H1 (cell line): Measurements from ENCODE around the gene LRRTM4. TPM values are rescaled to one million over a fixed set of nuclear protein-coding genes. Genes with fewer than 3 reads are reported as not detected.

ENCODE experiments used
- CTCF ChIA-PET: fragments of 300-600 bp; sonication (Branson Sonifier 250); formaldehyde crosslinking; loops from one replicate; lab custom pipeline; 2021; ENCODE audit not compliant: partially characterized antibody; lab: Charles Lee
- POLR2A ChIA-PET: fragments of 300-600 bp; sonication (Branson Sonifier 250); formaldehyde crosslinking; loops from one replicate; lab custom pipeline; 2021; ENCODE audit warnings: inconsistent platforms; ENCODE audit not compliant: partially characterized antibody; lab: Charles Lee
- DNase-seq, 2 experiments: peaks; one replicate each; pipeline versions ENCODE4 v3.0.0 to v3.0.0-alpha.2; 2010 to 2022; ENCODE audit warnings: low spot score in 2 of 2, low read depth in 1 of 2, mixed read lengths in 1 of 2
- FAIRE-seq: peaks from 2 replicates; lab custom pipeline; 2011; peaks lifted over from hg19 to GRCh38; lab: Jason Lieb, UNC
- H2AFZ ChIP-seq: 2 replicates; pipeline ENCODE4 v1.8.1; 2012; ENCODE audit warnings: low read length, inconsistent platforms
- H2AK5ac ChIP-seq: 2 replicates; pipeline ENCODE4 v1.6.1; 2013; ENCODE audit warnings: low read depth, low read length
- H2BK120ac ChIP-seq: replicated peaks from 2 replicates; pipeline ENCODE3; 2013; ENCODE audit warnings: low read depth, low read length, inconsistent platforms
- H2BK12ac ChIP-seq: 2 replicates; pipeline ENCODE4 v1.6.1; 2013; ENCODE audit warnings: low read depth, low read length
- H2BK15ac ChIP-seq: 2 replicates; pipeline ENCODE4 v1.6.1; 2013; ENCODE audit warnings: low read length
- H2BK20ac ChIP-seq: 2 replicates; pipeline ENCODE4 v1.6.1; 2013; ENCODE audit warnings: low read length
- H2BK5ac ChIP-seq: 2 replicates; pipeline ENCODE4 v1.6.1; 2013; ENCODE audit warnings: low read depth, low read length
- H3K14ac ChIP-seq: 2 replicates; pipeline ENCODE4 v1.6.1; 2013; ENCODE audit warnings: inconsistent platforms; ENCODE audit not compliant: insufficient read length
- H3K18ac ChIP-seq: 2 replicates; pipeline ENCODE4 v1.6.1; 2013; ENCODE audit warnings: low read length; ENCODE audit errors: extremely low read depth
- H3K23ac ChIP-seq: 2 replicates; pipeline ENCODE4 v1.6.1; 2013; ENCODE audit warnings: inconsistent platforms; ENCODE audit not compliant: insufficient read length
- H3K23me2 ChIP-seq: 2 replicates; pipeline ENCODE4 v1.6.1; 2013; ENCODE audit warnings: low read depth, low read length
- H3K27ac ChIP-seq: 2 replicates; pipeline ENCODE4 v1.6.1; 2011; ENCODE audit warnings: low read depth, low read length, inconsistent platforms
- H3K27me3 ChIP-seq, 4 experiments: replicated peaks in 1 of 4; 1 replicate in 1 of 4; 2 replicates in 3 of 4; pipeline versions ENCODE4 v1.6.1 to v1.8.1; 2011 to 2013; ENCODE audit warnings: low read length in 3 of 4, mild to moderate bottlenecking in 3 of 4, inconsistent platforms in 2 of 4, mixed read lengths in 2 of 4, moderate library complexity in 1 of 4; ENCODE audit not compliant: control insufficient read depth in 3 of 4, insufficient read depth in 3 of 4; ENCODE audit errors: extremely low read depth in 1 of 4
- H3K36me3 ChIP-seq, 4 experiments: 2 replicates each; pipeline versions ENCODE4 v1.6.1 to v1.8.1; 2011 to 2013; ENCODE audit warnings: mild to moderate bottlenecking in 4 of 4, low read length in 3 of 4, moderate library complexity in 2 of 4, control low read depth in 1 of 4, inconsistent platforms in 1 of 4; ENCODE audit not compliant: insufficient read depth in 4 of 4, control insufficient read depth in 2 of 4
- H3K4ac ChIP-seq: replicated peaks from 2 replicates; pipeline ENCODE3; 2013; ENCODE audit warnings: low read length, low read depth, mixed read lengths, inconsistent platforms; ENCODE audit not compliant: insufficient read length
- H3K4me1 ChIP-seq, 4 experiments: replicated peaks in 1 of 4; 1 replicate in 1 of 4; 2 replicates in 3 of 4; pipeline versions ENCODE4 v1.6.1 to v1.8.1; 2011 to 2013; ENCODE audit warnings: low read length in 3 of 4, inconsistent platforms in 2 of 4, mixed read lengths in 1 of 4; ENCODE audit not compliant: insufficient read depth in 4 of 4, control insufficient read depth in 3 of 4
- H3K4me2 ChIP-seq, 2 experiments: 2 replicates each; pipeline versions ENCODE4 v1.6.1 to v1.8.1; 2011 to 2013; ENCODE audit warnings: low read depth in 2 of 2, low read length in 2 of 2, control low read depth in 1 of 2, inconsistent platforms in 1 of 2, mild to moderate bottlenecking in 1 of 2; ENCODE audit not compliant: insufficient read depth in 1 of 2
- H3K4me3 ChIP-seq, 4 experiments: fragments of 200-600, 300-600 bp in 1 of 4; sonication (generic), shearing (Covaris generic), sonication (Bioruptor Twin) in 1 of 4; 2 replicates each; pipeline versions ENCODE4 v1.5.1 to v1.8.1; 2011 to 2016; ENCODE audit warnings: low read length in 4 of 4, low read depth in 3 of 4, control low read depth in 2 of 4, inconsistent platforms in 2 of 4, mild to moderate bottlenecking in 2 of 4, mixed read lengths in 1 of 4, moderate library complexity in 1 of 4; ENCODE audit not compliant: insufficient read depth in 2 of 4; ENCODE audit errors: extremely low read depth in 1 of 4
- H3K56ac ChIP-seq: replicated peaks from 2 replicates; pipeline ENCODE3; 2013; ENCODE audit warnings: low read depth, mild to moderate bottlenecking, mixed read lengths, low read length, inconsistent platforms; ENCODE audit not compliant: insufficient read length
- H3K79me1 ChIP-seq: 2 replicates; pipeline ENCODE4 v1.6.1; 2013; ENCODE audit warnings: low read depth, low read length, control low read depth
- H3K79me2 ChIP-seq, 2 experiments: 2 replicates each; pipeline versions ENCODE4 v1.6.1 to v1.8.1; 2012 to 2013; ENCODE audit warnings: low read length in 2 of 2, mild to moderate bottlenecking in 2 of 2, inconsistent platforms in 1 of 2; ENCODE audit not compliant: insufficient read depth in 2 of 2, control insufficient read depth in 1 of 2
- H3K9ac ChIP-seq, 4 experiments: replicated peaks in 1 of 4; 1 replicate in 1 of 4; 2 replicates in 3 of 4; pipeline versions ENCODE4 v1.6.1 to v1.8.1; 2011 to 2013; ENCODE audit warnings: low read depth in 3 of 4, low read length in 3 of 4, control low read depth in 2 of 4, mild to moderate bottlenecking in 2 of 4, moderate library complexity in 2 of 4, inconsistent platforms in 1 of 4; ENCODE audit errors: extremely low read depth in 1 of 4
- H3K9me3 ChIP-seq, 2 experiments: 2 replicates each; pipeline versions ENCODE4 v1.6.1 to v1.8.1; 2012 to 2013; ENCODE audit warnings: mild to moderate bottlenecking in 2 of 2, moderate library complexity in 2 of 2, control low read depth in 1 of 2, inconsistent platforms in 1 of 2, low read depth in 1 of 2, low read length in 1 of 2, mixed read lengths in 1 of 2; ENCODE audit not compliant: insufficient read depth in 2 of 2
- H4K20me1 ChIP-seq, 2 experiments: replicated peaks in 1 of 2; 2 replicates each; pipeline versions ENCODE3 to v1.8.1; 2011 to 2013; ENCODE audit warnings: inconsistent platforms in 2 of 2, low read length in 2 of 2, mild to moderate bottlenecking in 1 of 2; ENCODE audit not compliant: insufficient read depth in 2 of 2, control insufficient read depth in 1 of 2
- H4K5ac ChIP-seq: 2 replicates; pipeline ENCODE4 v1.6.1; 2013; ENCODE audit warnings: low read length, low read depth, mixed read lengths, inconsistent platforms; ENCODE audit not compliant: insufficient read length
- H4K8ac ChIP-seq: 2 replicates; pipeline ENCODE4 v1.8.0; 2013; ENCODE audit warnings: mild to moderate bottlenecking, moderate library complexity, low read length, inconsistent platforms; ENCODE audit not compliant: insufficient read depth; ENCODE audit errors: extremely low read depth
- H4K91ac ChIP-seq: replicated peaks from 2 replicates; pipeline ENCODE3; 2013; ENCODE audit warnings: low read length, mixed read lengths, inconsistent platforms; ENCODE audit not compliant: insufficient read length
- CTBP2 ChIP-seq: IDR thresholded peaks from 2 replicates; pipeline ENCODE4 v1.7.0; 2011; ENCODE audit warnings: borderline replicate concordance, mild to moderate bottlenecking, moderate library complexity, mixed read lengths, low read length; ENCODE audit not compliant: insufficient read depth, insufficient read length
- HDAC2 ChIP-seq, 2 experiments: fragments of 300-600 bp in 1 of 2; sonication (generic) in 1 of 2; IDR thresholded peaks; 2 replicates each; pipeline ENCODE4 v1.6.1; 2011 to 2012; ENCODE audit warnings: low read depth in 2 of 2, low read length in 2 of 2, mild to moderate bottlenecking in 2 of 2, moderate library complexity in 2 of 2, borderline replicate concordance in 1 of 2, inconsistent platforms in 1 of 2
- RAD21 ChIP-seq, 2 experiments: IDR thresholded peaks in 1 of 2; conservative IDR thresholded peaks in 1 of 2; 2 replicates each; pipeline ENCODE4 v1.6.1; 2011; ENCODE audit warnings: low read depth in 2 of 2, low read length in 2 of 2, improper control_type of control experiment in 1 of 2, inconsistent platforms in 1 of 2, mild to moderate bottlenecking in 1 of 2, moderate library complexity in 1 of 2
- SIN3A ChIP-seq, 2 experiments: IDR thresholded peaks in 1 of 2; conservative IDR thresholded peaks in 1 of 2; 2 replicates each; pipeline ENCODE4 v1.6.1; 2011 to 2012; ENCODE audit warnings: low read length in 2 of 2, improper control_type of control experiment in 1 of 2, low read depth in 1 of 2, mild to moderate bottlenecking in 1 of 2
- WGBS, 2 experiments: shearing (Covaris generic) in 1 of 2; methylation state at CpG; one replicate each; pipeline versions ENCODE4 v1.1.6 to v1.1.7; 2013 to 2015; ENCODE audit warnings: low lambda C conversion rate in 2 of 2, mixed read lengths in 2 of 2, inconsistent platforms in 1 of 2, low coverage in 1 of 2, missing lambda C conversion rate in 1 of 2; ENCODE audit not compliant: insufficient replicate concordance in 2 of 2, insufficient coverage in 1 of 2, insufficient read length in 1 of 2; ENCODE audit errors: extremely low coverage in 1 of 2, missing lambda C conversion rate in 1 of 2; 5-methylcytosine and 5-hydroxymethylcytosine counted together
- polyA plus RNA-seq, 7 experiments: library from polyadenylated mRNA; depleted of rRNA in 3 of 7; stranded (reverse) in 5 of 7; unstranded in 2 of 7; fragments of >200 nt in 5 of 7; fragments of 200-250 nt in 2 of 7; gene quantifications; 1 replicate in 5 of 7; 2 replicates in 1 of 7; 4 replicates in 1 of 7; pipeline versions ENCODE4 v1.2.1 to v1.2.3, GENCODE V29; 2011 to 2013; ENCODE audit warnings: missing spikeins in 2 of 7, mixed read lengths in 2 of 7
- total RNA-seq: library from RNA; stranded (reverse); fragmentation: NEBNext Ultra II Directional; extraction: Animal tissue kit (Norgen Biotek cat#: 25700); gene quantifications from 2 replicates; pipeline ENCODE4 v1.2.1, GENCODE V29; 2021
- TF ChIP-seq, protein P1 (sequence below): IDR thresholded peaks from 2 replicates; pipeline ENCODE4 v1.6.1; 2012; ENCODE audit warnings: inconsistent platforms

The LRRTM4 gene
- total and polyA plus RNA-seq, 2 of the 8 experiments (the other 6 are each of a cell fraction or from before 2014, with no cell fraction given), result 3.6 to 9.5 TPM

DNA sequence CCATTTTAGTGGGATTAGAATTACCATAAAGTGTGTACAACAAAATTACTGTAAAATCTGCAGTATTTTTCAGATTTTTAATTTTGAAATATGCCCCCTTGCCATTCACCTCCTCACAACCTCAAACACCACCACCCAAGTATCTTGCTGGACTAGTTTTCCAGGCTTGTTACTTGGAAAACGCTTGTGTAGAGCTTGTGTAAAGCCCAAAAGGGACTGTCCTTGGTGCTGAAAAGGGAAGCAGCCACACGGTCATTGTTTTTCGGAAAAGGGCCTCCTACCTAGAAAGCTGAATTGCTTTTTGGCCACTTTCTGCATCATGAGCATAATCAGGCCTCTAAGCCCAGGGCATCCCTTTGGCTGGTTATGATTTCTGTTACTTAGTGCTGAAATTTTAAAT is 563.4 kb downstream of the LRRTM4 start:
- TF ChIP-seq, protein P1, sequence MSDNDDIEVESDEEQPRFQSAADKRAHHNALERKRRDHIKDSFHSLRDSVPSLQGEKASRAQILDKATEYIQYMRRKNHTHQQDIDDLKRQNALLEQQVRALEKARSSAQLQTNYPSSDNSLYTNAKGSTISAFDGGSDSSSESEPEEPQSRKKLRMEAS, result peak; percentile 30; the same call in 1 of the 2 replicates
- TF ChIP-seq RAD21 (IDR thresholded peaks at IDR 0.05 in 1 of 2, conservative IDR thresholded peaks at IDR 0.05 in 1 of 2; ENCODE audit: low read depth in 2 of 2, low read length in 2 of 2) (peak in 1 of 2 experiments; percentile 34; a peak in 2 of 4 replicates), CTBP2 (no peak), HDAC2 (IDR thresholded peaks at IDR 0.05; ENCODE audit: borderline replicate concordance in 1 of 2, low read depth in 2 of 2, low read length in 2 of 2) (peak in 1 of 2 experiments; percentile 43; a peak in 1 of 4 replicates), SIN3A (conservative IDR thresholded peaks at IDR 0.05 in 1 of 2, IDR thresholded peaks at IDR 0.05 in 1 of 2; ENCODE audit: low read depth in 1 of 2, low read length in 2 of 2) (peak; percentile 83 to 92; a peak in 3 of 4 replicates)
- Histone ChIP-seq H2AK5ac (no peak overlapping the region), H3K36me3 (no peaks in the 10 kb centered on the region), H3K9me3 (no peaks in the 10 kb centered on the region), H2BK5ac (no peak overlapping the region), H4K8ac (no peak overlapping the region), H3K27ac (no peak overlapping the region), H2AFZ (no peak overlapping the region), H2BK15ac (no peak overlapping the region), H3K4me2 (no peak overlapping the region), H3K79me2 (no peaks in the 10 kb centered on the region), H3K79me1 (no peaks in the 10 kb centered on the region), H3K14ac (no peak overlapping the region), H3K27me3 (no peaks in the 10 kb centered on the region), H3K9ac (no peak overlapping the region), H3K4me3 (no peak overlapping the region), H3K23me2 (no peaks in the 10 kb centered on the region), H2BK12ac (no peak overlapping the region), H3K18ac (no peak overlapping the region), H3K4ac (no peak overlapping the region), H4K5ac (no peak overlapping the region), H4K91ac (no peak overlapping the region), H3K23ac (no peak overlapping the region), H4K20me1 (no peaks in the 10 kb centered on the region), H3K4me1 (0 out of 7 replicates have a peak, but pooled peaks cover 0 to 5% (median 0%) of the 10 kb centered on the region in 4 experiments), H2BK120ac (no peak overlapping the region), H3K56ac (no peak overlapping the region), H2BK20ac (no peak overlapping the region)
- peak; percentile 95 for FAIRE-seq
- POLR2A ChIA-PET, result interaction anchor here (1.2 kb wide), 1 partner anchor 136 kb away, joined by 3 read pairs; no protein-coding TSS in a partner anchor
- CTCF ChIA-PET, result interaction anchor here (0.9 to 1.5 kb wide), 2 partner anchors 14 to 359 kb away, joined by 3 read pairs; no protein-coding TSS in a partner anchor
- 24% methylated on average over 3 of the region's 3 CpGs; no CpG with 5 or more reads in 1 of the 2 experiments for WGBS, 2 experiments
- peak in 1 of 2 experiments; percentile 53 for DNase-seq
